B cell (primary cell): ENCODE data around the gene EXOSC9. TPM values are rescaled to one million over a fixed set of nuclear protein-coding genes. Genes with fewer than 3 reads are reported as not detected.

ENCODE experiments used
- ATAC-seq: fragments of 200-7000 bp; cut with Tn5 transposase; one replicate; pipeline ENCODE4 v1.10.0; 2021; ENCODE audit warnings: low read depth, mild to moderate bottlenecking, moderate number of reproducible peaks, moderate library complexity
- CTCF ChIA-PET: fragments of 350-600 bp; sonication (Branson Sonifier 250); formaldehyde crosslinking; loops from one replicate; lab custom pipeline; 2021; ENCODE audit warnings: antibody characterized with exemption, inconsistent platforms; lab: Charles Lee
- POLR2A ChIA-PET: fragments of 350-600 bp; sonication (Branson Sonifier 250); formaldehyde crosslinking; loops from one replicate; lab custom pipeline; 2021; ENCODE audit warnings: antibody characterized with exemption; lab: Charles Lee
- DNase-seq: peaks from one replicate; pipeline ENCODE4 v3.0.0; 2013
- H2AFZ ChIP-seq: 2 replicates; pipeline ENCODE4 v1.6.1; 2012; ENCODE audit warnings: mild to moderate bottlenecking, low read depth, low read length; ENCODE audit not compliant: insufficient read depth, poor library complexity, severe bottlenecking
- H3K27ac ChIP-seq, 2 donors: 1 replicate in 1 of 2; 2 replicates in 1 of 2; pipeline ENCODE4 v1.5.1; 2012 to 2013; ENCODE audit warnings: low read length in 2 of 2, mild to moderate bottlenecking in 2 of 2, moderate library complexity in 1 of 2
- H3K27me3 ChIP-seq, 4 experiments: fragments of 200-600 bp in 1 of 4; sonication (generic) in 1 of 4; replicated peaks in 1 of 4; 1 replicate in 2 of 4; 2 replicates in 2 of 4; pipeline versions ENCODE4 v1.6.1 to v1.7.0; 2013 to 2016; ENCODE audit warnings: low read length in 3 of 4, mild to moderate bottlenecking in 2 of 4, mixed read lengths in 1 of 4, moderate library complexity in 1 of 4; ENCODE audit not compliant: insufficient read depth in 4 of 4, control insufficient read depth in 3 of 4; ENCODE audit errors: control extremely low read depth in 1 of 4
- H3K36me3 ChIP-seq, 2 experiments: replicated peaks in 1 of 2; 1 replicate in 1 of 2; 2 replicates in 1 of 2; pipeline versions ENCODE4 v1.6.1 to v1.7.1; 2013; ENCODE audit warnings: low read length in 1 of 2; ENCODE audit not compliant: insufficient read depth in 2 of 2, control insufficient read depth in 1 of 2; ENCODE audit errors: control extremely low read depth in 1 of 2, extremely low read depth in 1 of 2
- H3K4me1 ChIP-seq, 2 donors: fragments of 200-600 bp in 1 of 2; sonication (generic) in 1 of 2; 1 replicate in 1 of 2; 2 replicates in 1 of 2; pipeline versions ENCODE4 v1.5.1 to v1.6.1; 2013 to 2017; ENCODE audit warnings: low read length in 2 of 2; ENCODE audit not compliant: control insufficient read depth in 2 of 2, insufficient read depth in 2 of 2
- H3K4me2 ChIP-seq: replicated peaks from 2 replicates; pipeline ENCODE3; 2012; ENCODE audit warnings: mild to moderate bottlenecking, low read depth, low read length; ENCODE audit not compliant: poor library complexity, severe bottlenecking
- H3K4me3 ChIP-seq, 5 experiments: fragments of 200-600 bp in 1 of 5; sonication (generic) in 1 of 5; 1 replicate in 3 of 5; 2 replicates in 2 of 5; pipeline versions ENCODE4 v1.5.1 to v1.7.0; 2011 to 2016; ENCODE audit warnings: low read length in 4 of 5, mild to moderate bottlenecking in 4 of 5, low read depth in 2 of 5, control low read depth in 1 of 5, moderate library complexity in 1 of 5; ENCODE audit not compliant: insufficient read depth in 1 of 5; ENCODE audit errors: control extremely low read depth in 1 of 5, extremely low read depth in 1 of 5
- H3K79me2 ChIP-seq: fragments of 200-600 bp; sonication (generic); one replicate; pipeline ENCODE4 v1.6.0; 2016; ENCODE audit warnings: low read length; ENCODE audit not compliant: control insufficient read depth, insufficient read depth
- H3K9ac ChIP-seq: fragments of 200-600 bp; sonication (generic); 2 replicates; pipeline ENCODE4 v1.6.1; 2017; ENCODE audit warnings: mild to moderate bottlenecking, low read length, moderate library complexity
- H3K9me3 ChIP-seq, 3 donors: one replicate each; pipeline versions ENCODE4 v1.6.1 to v1.7.1; 2013; ENCODE audit warnings: low read length in 2 of 3; ENCODE audit not compliant: control insufficient read depth in 2 of 3, insufficient read depth in 1 of 3; ENCODE audit errors: control extremely low read depth in 1 of 3
- H4K20me1 ChIP-seq: 2 replicates; pipeline ENCODE4 v1.6.0; 2012; ENCODE audit warnings: mild to moderate bottlenecking, low read length; ENCODE audit not compliant: insufficient read depth, control insufficient read depth, poor library complexity, severe bottlenecking
- H3K27ac Mint-ChIP-seq: one replicate; pipeline ENCODE4 v1.8.0; 2021; ENCODE audit warnings: mixed read lengths
- H3K27me3 Mint-ChIP-seq: one replicate; pipeline ENCODE4 v1.8.0; 2021; ENCODE audit warnings: mixed read lengths
- H3K4me1 Mint-ChIP-seq: one replicate; pipeline ENCODE4 v1.8.0; 2021; ENCODE audit warnings: mixed read lengths
- H3K4me3 Mint-ChIP-seq: one replicate; pipeline ENCODE4 v1.8.0; 2021; ENCODE audit warnings: mixed read lengths
- H3K9me3 Mint-ChIP-seq: one replicate; pipeline ENCODE4 v1.8.0; 2022; ENCODE audit warnings: mixed read lengths; ENCODE audit not compliant: insufficient read depth
- CTCF ChIP-seq: fragments of 200-600 bp; IDR thresholded peaks from one replicate; pipeline ENCODE4 v1.8.0; 2022; ENCODE audit warnings: antibody characterized with exemption, mild to moderate bottlenecking
- EZH2 ChIP-seq: IDR thresholded peaks from 2 replicates; pipeline ENCODE4 v1.6.1; 2012; ENCODE audit warnings: borderline replicate concordance, low read depth, mild to moderate bottlenecking, moderate library complexity, low read length; ENCODE audit not compliant: insufficient read depth, poor library complexity, severe bottlenecking
- WGBS: methylation state at CpG from one replicate; pipeline ENCODE4 v1.1.5; 2013; ENCODE audit warnings: missing lambda C conversion rate; ENCODE audit not compliant: insufficient coverage; 5-methylcytosine and 5-hydroxymethylcytosine counted together
- intact Hi-C: fragments of 100-400 bp; cut with micrococcal nuclease; formaldehyde crosslinking; loops from one replicate; pipeline ENCODE4 v1.10.0; 2022
- polyA plus RNA-seq: library from polyadenylated mRNA; depleted of rRNA; stranded (reverse); fragments of >200 nt; gene quantifications from 2 replicates; pipeline ENCODE4 v1.2.3, GENCODE V29; 2012
- total RNA-seq, 2 donors: library from RNA; stranded (reverse); fragments of 120-200 nt in 1 of 2; gene quantifications; 1 replicate in 1 of 2; 2 replicates in 1 of 2; pipeline versions ENCODE4 v1.2.3 to v1.2.4, GENCODE V29; 2013 to 2022

Gene EXOSC9
- total and polyA plus RNA-seq, 2 donors (not counting 1 experiment from before 2014, with no cell fraction given), result 27.5 to 35.5 TPM

GRCh38 chr4:121823505-121824170, 22.5 kb downstream of the EXOSC9 start, which contains the start of gene CCNA2:
Gene CCNA2, minus strand, starts transcription at chr4:121823883. Its CDS starts 255 bp downstream, at chr4:121823628.
- Histone ChIP-seq H3K9me3 (no peaks in the 10 kb centered on the region), H3K36me3 (peaks cover 0 to 2% of the 10 kb centered on the region in 2 experiments), H3K4me3 (peak within 1 kb of the TSS; percentile 46 to 96 (median 74)), H3K79me2 (peaks cover 9% of the 10 kb centered on the region), H2AFZ (peak within 1 kb of the TSS; percentile 91), H3K27me3 (no peaks in the 10 kb centered on the region), H4K20me1 (no peaks in the 10 kb centered on the region), H3K9ac (peak within 1 kb of the TSS; percentile 91), H3K4me1 (peaks cover 8 to 10% of the 10 kb centered on the region in 2 donors), H3K27ac (peak within 1 kb of the TSS; percentile 62 to 82), H3K4me2 (peak within 1 kb of the TSS; percentile 100)
- under 1% methylated on average over 63 of the region's 63 CpGs for WGBS
- Mint-ChIP-seq H3K4me3 (peak within 1 kb of the TSS; percentile 90), H3K27me3 (no peaks in the 10 kb centered on the region), H3K27ac (peak within 1 kb of the TSS; percentile 87), H3K4me1 (peaks cover 16% of the 10 kb centered on the region), H3K9me3 (no peaks in the 10 kb centered on the region)
- CTCF ChIA-PET, result interaction anchor here (1.3 kb wide), 1 partner anchor 41 kb away, joined by 3 read pairs; no protein-coding TSS in a partner anchor
- POLR2A ChIA-PET, result interaction anchor here (1.5 kb wide), 1 partner anchor 22 kb away, joined by 7 read pairs; the partner anchor contains the start of gene EXOSC9
- intact Hi-C loops, result loop anchor here (1.0 to 5.0 kb wide), 5 partner anchors 22 to 1099 kb away; partner anchors contain the start of genes BBS12, BBS7, EXOSC9 and NUDT6
- DNase-seq (peak; percentile 94), ATAC-seq (peak; percentile 99)
- no peak for TF ChIP-seq CTCF
- TF ChIP-seq EZH2, result no peak

GRCh38 chr4:121824171-121824527, 23.0 kb downstream of the EXOSC9 start:
- Histone ChIP-seq H3K27me3 (no peaks in the 10 kb centered on the region), H3K4me1 (peaks cover 8 to 10% of the 10 kb centered on the region in 2 donors), H2AFZ (peak overlapping the region; percentile 91), H3K4me2 (peak overlapping the region; percentile 100), H3K27ac (peak overlapping the region; percentile 62 to 82), H3K9ac (peak overlapping the region; percentile 91), H3K36me3 (peaks cover 0 to 2% of the 10 kb centered on the region in 2 experiments), H4K20me1 (no peaks in the 10 kb centered on the region), H3K9me3 (no peaks in the 10 kb centered on the region), H3K4me3 (peak overlapping the region; percentile 46 to 96 (median 74)), H3K79me2 (peaks cover 9% of the 10 kb centered on the region)
- H3K9me3 Mint-ChIP-seq, result no peaks in the 10 kb centered on the region
- 0% methylated on average over 4 of the region's 8 CpGs for WGBS
- DNase-seq (no peak), ATAC-seq (no peak)
- CTCF ChIA-PET, result interaction anchor here (1.3 kb wide), 2 partner anchors 40 to 46 kb away, joined by 3 to 5 read pairs; partner anchors contain the start of gene BBS7
- no peaks in the 10 kb centered on the region for H3K27me3 Mint-ChIP-seq
- POLR2A ChIA-PET, result interaction anchor here (1.5 kb wide), 1 partner anchor 23 kb away, joined by 7 read pairs; the partner anchor contains the start of gene EXOSC9
- peaks cover 16% of the 10 kb centered on the region for H3K4me1 Mint-ChIP-seq
- H3K27ac Mint-ChIP-seq, result peak overlapping the region; percentile 87
- TF ChIP-seq EZH2, result no peak
- no peak for TF ChIP-seq CTCF
- intact Hi-C loops, result loop anchor here (1.0 to 5.0 kb wide), 4 partner anchors 46 to 1098 kb away; partner anchors contain the start of genes BBS12, BBS7 and NUDT6
- peak overlapping the region; percentile 90 for H3K4me3 Mint-ChIP-seq
